HepG2 (cell line): ENCODE measurements around the gene TICAM2. TPM values are rescaled to one million over a fixed set of nuclear protein-coding genes. Genes with fewer than 3 reads are reported as not detected.

ENCODE experiments used
- DMAP1 ChIP-seq: IDR thresholded peaks from 2 replicates; pipeline ENCODE4 v1.6.1; 2016
- FOXK2 ChIP-seq: fragments of 450-650 bp; IDR thresholded peaks from 2 replicates; pipeline ENCODE4 v1.6.1; 2016
- KLF15 ChIP-seq: sonication (generic); formaldehyde crosslinking; IDR thresholded peaks from 2 replicates; pipeline ENCODE4 v1.8.1; 2023; ENCODE audit warnings: borderline replicate concordance, mild to moderate bottlenecking, inconsistent platforms, missing genetic modification reagents, mixed read lengths
- MAF1 ChIP-seq: sonication (generic); formaldehyde crosslinking; IDR thresholded peaks from 2 replicates; pipeline ENCODE4 v1.5.0; 2020; ENCODE audit warnings: missing genetic modification reagents, borderline replicate concordance
- REL ChIP-seq: sonication (generic); formaldehyde crosslinking; conservative IDR thresholded peaks from 2 replicates; pipeline ENCODE4 v1.8.0; 2022; ENCODE audit warnings: mild to moderate bottlenecking, missing genetic modification reagents, moderate library complexity
- SATB2 ChIP-seq: sonication (generic); formaldehyde crosslinking; IDR thresholded peaks from 2 replicates; pipeline ENCODE4 v1.5.0; 2020; ENCODE audit warnings: missing genetic modification reagents
- SMARCE1 ChIP-seq: fragments of 450-650 bp; IDR thresholded peaks from 2 replicates; pipeline ENCODE4 v1.6.1; 2017; ENCODE audit warnings: borderline replicate concordance
- SRF ChIP-seq: IDR thresholded peaks from 2 replicates; pipeline ENCODE4 v1.6.1; 2011; ENCODE audit warnings: mild to moderate bottlenecking, low read depth, low read length, moderate library complexity
- ZBTB7B ChIP-seq: sonication (generic); formaldehyde crosslinking; IDR thresholded peaks from 2 replicates; pipeline ENCODE4 v1.4.0; 2020; ENCODE audit warnings: missing genetic modification reagents
- ZFAT ChIP-seq: sonication (generic); formaldehyde crosslinking; conservative IDR thresholded peaks from 2 replicates; pipeline ENCODE4 v1.8.1; 2023; ENCODE audit warnings: missing genetic modification reagents, inconsistent platforms
- ZFP36 ChIP-seq: fragments of 150-350 bp; IDR thresholded peaks from 2 replicates; pipeline ENCODE4 v1.6.1; 2018; ENCODE audit warnings: borderline replicate concordance, low read length, low read depth; ENCODE audit not compliant: partially characterized antibody
- ZFP36L2 ChIP-seq: sonication (generic); formaldehyde crosslinking; IDR thresholded peaks from 2 replicates; pipeline ENCODE4 v1.4.0; 2020; ENCODE audit warnings: missing genetic modification reagents
- ZNF101 ChIP-seq: sonication (generic); formaldehyde crosslinking; IDR thresholded peaks from 2 replicates; pipeline ENCODE4 v1.4.0; 2020; ENCODE audit warnings: mild to moderate bottlenecking, low read depth, missing genetic modification reagents, borderline replicate concordance
- ZNF143 ChIP-seq: sonication (generic); formaldehyde crosslinking; IDR thresholded peaks from 2 replicates; pipeline ENCODE4 v1.4.0; 2020; ENCODE audit warnings: missing genetic modification reagents
- ZNF207 ChIP-seq: fragments of 450-650 bp; IDR thresholded peaks from 2 replicates; pipeline ENCODE4 v1.6.1; 2016; ENCODE audit warnings: antibody characterized with exemption, borderline replicate concordance
- ZNF256 ChIP-seq: sonication (generic); formaldehyde crosslinking; conservative IDR thresholded peaks from 2 replicates; pipeline ENCODE4 v1.4.0; 2020; ENCODE audit warnings: missing genetic modification reagents
- ZNF510 ChIP-seq: sonication (generic); formaldehyde crosslinking; IDR thresholded peaks from 2 replicates; pipeline ENCODE4 v1.4.0; 2020; ENCODE audit warnings: low read depth, mild to moderate bottlenecking, missing genetic modification reagents
- ZNF549 ChIP-seq: sonication (generic); formaldehyde crosslinking; IDR thresholded peaks from 2 replicates; pipeline ENCODE4 v1.5.0; 2020; ENCODE audit warnings: missing genetic modification reagents
- ZNF737 ChIP-seq: sonication (generic); formaldehyde crosslinking; IDR thresholded peaks from 2 replicates; pipeline ENCODE4 v1.5.0; 2020; ENCODE audit warnings: missing genetic modification reagents, mild to moderate bottlenecking, borderline replicate concordance
- ZNF790 ChIP-seq: sonication (generic); formaldehyde crosslinking; IDR thresholded peaks from 2 replicates; pipeline ENCODE4 v1.8.0; 2022; ENCODE audit warnings: missing genetic modification reagents, mild to moderate bottlenecking, borderline replicate concordance
- polyA plus RNA-seq, 8 experiments: library from polyadenylated mRNA; depleted of rRNA in 3 of 8; stranded (reverse) in 7 of 8; unstranded in 1 of 8; fragments of >200 nt; fragmentation: Illumina TruSeq in 4 of 8; extraction: Trizol in 4 of 8; gene quantifications; 2 replicates each; pipeline versions ENCODE4 v1.2.1 to v1.2.3, GENCODE V29; 2011 to 2016; ENCODE audit warnings: low read depth in 4 of 8, missing spikeins in 1 of 8, mixed read lengths in 1 of 8; ENCODE audit not compliant: insufficient read depth in 1 of 8
- total RNA-seq, 5 experiments: library from RNA; depleted of rRNA; stranded (reverse); fragments of >200 nt; fragmentation: Illumina TruSeq; extraction: Trizol; gene quantifications; 2 replicates each; pipeline ENCODE4 v1.2.3, GENCODE V29; 2016; ENCODE audit warnings: low read depth in 1 of 5
- TF ChIP-seq, protein P1 (sequence below): sonication (generic); formaldehyde crosslinking; IDR thresholded peaks from 2 replicates; pipeline ENCODE4 v1.5.0; 2020; ENCODE audit warnings: mild to moderate bottlenecking, missing genetic modification reagents
- TF ChIP-seq, protein P2 (sequence below): sonication (generic); formaldehyde crosslinking; IDR thresholded peaks from 2 replicates; pipeline ENCODE4 v1.9.0; 2021; ENCODE audit warnings: missing genetic modification reagents, borderline replicate concordance
- TF ChIP-seq, protein P3 (sequence below): sonication (generic); formaldehyde crosslinking; IDR thresholded peaks from 2 replicates; pipeline ENCODE4 v1.4.0; 2020; ENCODE audit warnings: mild to moderate bottlenecking, missing genetic modification reagents

Gene TICAM2
- total and polyA plus RNA-seq, 2 of the 13 experiments (the other 11 are each of a cell fraction or from before 2014, with no cell fraction given) = 0.04 TPM; not detected in 1

DNA sequence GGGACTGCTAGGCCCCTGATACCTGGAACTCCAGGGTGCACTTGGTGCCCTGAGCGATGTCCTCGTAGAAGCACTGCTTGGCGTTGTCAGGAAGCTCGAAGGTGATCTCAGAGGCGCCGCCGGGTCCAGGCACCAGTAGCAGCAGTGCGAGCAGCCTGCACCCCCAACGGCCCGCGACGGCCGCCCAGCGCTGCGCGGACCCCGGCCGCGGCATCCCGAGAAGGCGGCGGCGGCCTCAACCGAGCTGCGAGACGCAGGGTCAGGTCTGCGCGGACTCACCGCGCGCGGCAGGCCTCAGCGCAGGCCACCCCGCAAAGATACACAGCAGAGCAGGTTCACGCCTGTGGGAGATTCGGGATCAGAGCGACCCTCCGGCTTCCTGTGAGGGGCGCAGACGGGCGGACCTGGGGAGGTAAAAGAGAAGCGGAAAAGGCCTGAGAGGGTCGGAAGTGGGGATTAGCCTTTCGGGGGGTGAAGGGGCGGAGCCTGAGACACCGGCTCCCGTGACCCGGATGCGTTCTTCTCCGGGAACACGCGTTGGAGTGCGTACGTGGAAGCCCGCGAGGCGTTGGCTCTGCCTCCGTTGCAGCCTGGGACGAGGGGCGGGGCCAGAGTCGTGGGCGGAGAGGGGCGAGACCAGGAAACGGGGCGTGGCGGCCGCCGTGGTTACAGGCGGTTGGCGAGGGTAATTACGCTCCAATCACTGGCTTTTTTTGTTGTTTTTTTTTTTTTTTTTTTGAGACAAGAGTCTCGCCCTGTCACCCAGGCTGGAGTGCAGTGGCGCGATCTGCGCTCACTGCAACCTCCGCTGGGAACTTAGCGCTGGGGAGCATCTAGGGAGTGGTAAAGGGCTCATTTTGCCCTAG is 23.5 kb upstream of the TICAM2 start, which contains the start of gene TMED7 (continued):
- peak; percentile 54; the same call in 1 of the 2 replicates for TF ChIP-seq ZBTB7B (CRISPR knock-in tag)
- TF ChIP-seq, protein P1, sequence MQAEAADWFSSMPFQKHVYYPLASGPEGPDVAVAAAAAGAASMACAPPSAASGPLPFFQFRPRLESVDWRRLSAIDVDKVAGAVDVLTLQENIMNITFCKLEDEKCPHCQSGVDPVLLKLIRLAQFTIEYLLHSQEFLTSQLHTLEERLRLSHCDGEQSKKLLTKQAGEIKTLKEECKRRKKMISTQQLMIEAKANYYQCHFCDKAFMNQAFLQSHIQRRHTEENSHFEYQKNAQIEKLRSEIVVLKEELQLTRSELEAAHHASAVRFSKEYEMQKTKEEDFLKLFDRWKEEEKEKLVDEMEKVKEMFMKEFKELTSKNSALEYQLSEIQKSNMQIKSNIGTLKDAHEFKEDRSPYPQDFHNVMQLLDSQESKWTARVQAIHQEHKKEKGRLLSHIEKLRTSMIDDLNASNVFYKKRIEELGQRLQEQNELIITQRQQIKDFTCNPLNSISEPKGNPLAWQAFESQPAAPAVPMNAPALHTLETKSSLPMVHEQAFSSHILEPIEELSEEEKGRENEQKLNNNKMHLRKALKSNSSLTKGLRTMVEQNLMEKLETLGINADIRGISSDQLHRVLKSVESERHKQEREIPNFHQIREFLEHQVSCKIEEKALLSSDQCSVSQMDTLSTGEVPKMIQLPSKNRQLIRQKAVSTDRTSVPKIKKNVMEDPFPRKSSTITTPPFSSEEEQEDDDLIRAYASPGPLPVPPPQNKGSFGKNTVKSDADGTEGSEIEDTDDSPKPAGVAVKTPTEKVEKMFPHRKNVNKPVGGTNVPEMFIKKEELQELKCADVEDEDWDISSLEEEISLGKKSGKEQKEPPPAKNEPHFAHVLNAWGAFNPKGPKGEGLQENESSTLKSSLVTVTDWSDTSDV (CRISPR knock-in tag) = no peak; the same call in 1 of the 2 replicates
- peak; percentile 61 for TF ChIP-seq FOXK2
- TF ChIP-seq ZNF549 = no peak
- TF ChIP-seq ZFP36 = no peak
- TF ChIP-seq ZNF737 (CRISPR knock-in tag) = no peak
- TF ChIP-seq SATB2 (CRISPR knock-in tag) = no peak
- TF ChIP-seq ZFAT (CRISPR knock-in tag) = no peak
- 0 out of 2 replicates have a peak, but pooled peaks have one; percentile 58 for TF ChIP-seq MAF1 (CRISPR knock-in tag)
- TF ChIP-seq ZNF790 (CRISPR knock-in tag) = peak; percentile 89; the same call in 1 of the 2 replicates
- TF ChIP-seq, protein P2, sequence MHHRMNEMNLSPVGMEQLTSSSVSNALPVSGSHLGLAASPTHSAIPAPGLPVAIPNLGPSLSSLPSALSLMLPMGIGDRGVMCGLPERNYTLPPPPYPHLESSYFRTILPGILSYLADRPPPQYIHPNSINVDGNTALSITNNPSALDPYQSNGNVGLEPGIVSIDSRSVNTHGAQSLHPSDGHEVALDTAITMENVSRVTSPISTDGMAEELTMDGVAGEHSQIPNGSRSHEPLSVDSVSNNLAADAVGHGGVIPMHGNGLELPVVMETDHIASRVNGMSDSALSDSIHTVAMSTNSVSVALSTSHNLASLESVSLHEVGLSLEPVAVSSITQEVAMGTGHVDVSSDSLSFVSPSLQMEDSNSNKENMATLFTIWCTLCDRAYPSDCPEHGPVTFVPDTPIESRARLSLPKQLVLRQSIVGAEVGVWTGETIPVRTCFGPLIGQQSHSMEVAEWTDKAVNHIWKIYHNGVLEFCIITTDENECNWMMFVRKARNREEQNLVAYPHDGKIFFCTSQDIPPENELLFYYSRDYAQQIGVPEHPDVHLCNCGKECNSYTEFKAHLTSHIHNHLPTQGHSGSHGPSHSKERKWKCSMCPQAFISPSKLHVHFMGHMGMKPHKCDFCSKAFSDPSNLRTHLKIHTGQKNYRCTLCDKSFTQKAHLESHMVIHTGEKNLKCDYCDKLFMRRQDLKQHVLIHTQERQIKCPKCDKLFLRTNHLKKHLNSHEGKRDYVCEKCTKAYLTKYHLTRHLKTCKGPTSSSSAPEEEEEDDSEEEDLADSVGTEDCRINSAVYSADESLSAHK (CRISPR knock-in tag) = no peak
- peak; percentile 81 for TF ChIP-seq ZNF143 (CRISPR knock-in tag)
- no peak for TF ChIP-seq ZNF510
- TF ChIP-seq ZFP36L2 (CRISPR knock-in tag) = no peak
- no peak for TF ChIP-seq ZNF207
- peak; percentile 80; the same call in 1 of the 2 replicates for TF ChIP-seq KLF15
- TF ChIP-seq ZNF101 (CRISPR knock-in tag) = peak; percentile 57; the same call in 1 of the 2 replicates
- TF ChIP-seq SMARCE1 = no peak
- TF ChIP-seq SRF = no peak
- no peak; the same call in 1 of the 2 replicates for TF ChIP-seq ZNF256 (CRISPR knock-in tag)
- TF ChIP-seq REL (CRISPR knock-in tag) = peak; percentile 68; the same call in 1 of the 2 replicates
- TF ChIP-seq DMAP1 (CRISPR knock-in tag) = peak; percentile 98
- TF ChIP-seq, protein P3, sequence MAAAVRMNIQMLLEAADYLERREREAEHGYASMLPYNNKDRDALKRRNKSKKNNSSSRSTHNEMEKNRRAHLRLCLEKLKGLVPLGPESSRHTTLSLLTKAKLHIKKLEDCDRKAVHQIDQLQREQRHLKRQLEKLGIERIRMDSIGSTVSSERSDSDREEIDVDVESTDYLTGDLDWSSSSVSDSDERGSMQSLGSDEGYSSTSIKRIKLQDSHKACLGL (CRISPR knock-in tag) = peak; percentile 72
